ENCODE data around the gene ROBO1.
"Not testable (repeated sequence)": the region's sequence is repeated elsewhere in the genome, so short reads cannot be mapped to it uniquely, and the experiment has no call there.

ROBO1 gene

GRCh38 chr3:79555655-79556054 lies 212.1 kb downstream of the ROBO1 start:
- DNase-seq (ENCODE audit: low read depth in 2 of 2, low spot score in 1 of 2): no peak

- no peak for DNase-seq (ENCODE audit: low read depth in 2 of 2, low spot score in 1 of 2)
Observed at GRCh38 chr3:79551997-79552396, 215.8 kb downstream of the ROBO1 start.

GRCh38 chr3:79551321-79551892 lies 216.4 kb downstream of the ROBO1 start:
- DNase-seq (ENCODE audit: low read depth in 2 of 2, low spot score in 1 of 2): no peak

GRCh38 chr3:79543218-79543982 lies 224.4 kb downstream of the ROBO1 start:
- no peak for DNase-seq (ENCODE audit: low read depth in 2 of 2, low spot score in 1 of 2)

- no peak for DNase-seq (ENCODE audit: low read depth in 2 of 2, low spot score in 1 of 2)
Observed at GRCh38 chr3:79534727-79535126, 233.1 kb downstream of the ROBO1 start.

- DNase-seq (ENCODE audit: low read depth in 2 of 2, low spot score in 1 of 2): no peak
Observed at GRCh38 chr3:79531566-79532295, 236.1 kb downstream of the ROBO1 start.

- no peak for DNase-seq (ENCODE audit: low read depth in 2 of 2, low spot score in 1 of 2)
Observed at GRCh38 chr3:79521221-79521848, 246.5 kb downstream of the ROBO1 start.

- no peak for DNase-seq (ENCODE audit: low read depth in 2 of 2, low spot score in 1 of 2)
Observed at GRCh38 chr3:79517766-79518413, 249.9 kb downstream of the ROBO1 start.

GRCh38 chr3:79516795-79517194 lies 251.0 kb downstream of the ROBO1 start:
- no peak for DNase-seq (ENCODE audit: low read depth in 2 of 2, low spot score in 1 of 2)

- no peak for DNase-seq (ENCODE audit: low read depth in 2 of 2, low spot score in 1 of 2)
Observed at GRCh38 chr3:79515072-79515471, 252.7 kb downstream of the ROBO1 start.

GRCh38 chr3:79514069-79514468 lies 253.7 kb downstream of the ROBO1 start:
- DNase-seq (ENCODE audit: low read depth in 2 of 2, low spot score in 1 of 2): no peak

- DNase-seq (ENCODE audit: low read depth in 2 of 2, low spot score in 1 of 2): no peak
Observed at GRCh38 chr3:79506751-79507150, 261.0 kb downstream of the ROBO1 start.

- not testable (repeated sequence) for DNase-seq (ENCODE audit: low read depth in 2 of 2, low spot score in 1 of 2)
Observed at GRCh38 chr3:79502216-79502681, 265.5 kb downstream of the ROBO1 start.

- DNase-seq (ENCODE audit: low read depth in 2 of 2, low spot score in 1 of 2): no peak
Observed at GRCh38 chr3:79497447-79498111, 270.2 kb downstream of the ROBO1 start.

GRCh38 chr3:79491029-79491641 lies 276.7 kb downstream of the ROBO1 start:
- no peak for DNase-seq (ENCODE audit: low read depth in 2 of 2, low spot score in 1 of 2)

- no peak for DNase-seq (ENCODE audit: low read depth in 2 of 2, low spot score in 1 of 2)
Observed at GRCh38 chr3:79490165-79491028, 277.4 kb downstream of the ROBO1 start.

- no peak for DNase-seq (ENCODE audit: low read depth in 2 of 2, low spot score in 1 of 2)
Observed at GRCh38 chr3:79488407-79488806, 279.4 kb downstream of the ROBO1 start.

GRCh38 chr3:79480746-79481145 lies 287.1 kb downstream of the ROBO1 start:
- no peak for DNase-seq (ENCODE audit: low read depth in 2 of 2, low spot score in 1 of 2)

- DNase-seq (ENCODE audit: low read depth in 2 of 2, low spot score in 1 of 2): no peak
Observed at GRCh38 chr3:79478620-79479019, 289.2 kb downstream of the ROBO1 start.

Measured in stimulated activated CD8-positive, alpha-beta memory T cell treated with anti-CD3 and anti-CD28 coated beads, Interleukin-4, amount 100 ng/mL, for 4 hours (primary cell).